HepG2 (cell line): ENCODE data around the gene AFAP1. TPM values are rescaled to one million over a fixed set of nuclear protein-coding genes. Genes with fewer than 3 reads are reported as not detected.

Experiments
- ATAC-seq: fragments of 200-7000 bp; cut with Tn5 transposase; 3 replicates; pipeline ENCODE4 v1.9.1; 2020; ENCODE audit warnings: mild to moderate bottlenecking, moderate library complexity
- BruUV-seq: library from RNA; stranded (reverse); fragments of 400-500 nt; replicated peaks from 2 replicates; lab custom pipeline; 2021; lab: Mats Ljungman, UMichigan
- CTCF ChIA-PET: fragments of 300-600 bp; formaldehyde crosslinking; extraction: SDS; loops from one replicate; lab custom pipeline; 2021; ENCODE audit warnings: low total read pairs, inconsistent platforms, low intra/inter-chr PET ratio; lab: Yijun Ruan, JAX
- POLR2A ChIA-PET: fragments of 350-600 bp; sonication (Branson Sonifier 250); formaldehyde crosslinking; loops from one replicate; lab custom pipeline; 2020; ENCODE audit warnings: antibody characterized with exemption, inconsistent platforms; lab: Yijun Ruan, JAX
- DNase-seq: peaks from one replicate; pipeline ENCODE4 v3.0.0-alpha.2; 2015; ENCODE audit warnings: low spot score
- FAIRE-seq: peaks from 3 replicates; lab custom pipeline; 2011; peaks lifted over from hg19 to GRCh38; lab: Jason Lieb, UNC
- H2AFZ ChIP-seq: one replicate; pipeline ENCODE4 v1.6.1; 2011; ENCODE audit warnings: low read length, inconsistent platforms
- H3K27ac ChIP-seq: fragments of 300-600 bp; 3 replicates; pipeline ENCODE4 v1.8.0; 2011; ENCODE audit warnings: mixed run types, mild to moderate bottlenecking, mixed read lengths, low read length, inconsistent platforms; ENCODE audit not compliant: insufficient read depth; ENCODE audit errors: extremely low read length
- H3K27me3 ChIP-seq, 2 experiments: fragments of 200-600 bp in 1 of 2; 2 replicates in 1 of 2; 3 replicates in 1 of 2; pipeline versions ENCODE4 v1.6.0 to v1.8.0; 2011; ENCODE audit warnings: low read length in 2 of 2, mild to moderate bottlenecking in 2 of 2, moderate library complexity in 2 of 2, inconsistent platforms in 1 of 2; ENCODE audit not compliant: insufficient read depth in 2 of 2, control insufficient read depth in 1 of 2
- H3K36me3 ChIP-seq, 2 experiments: fragments of 200-600 bp in 1 of 2; replicated peaks in 1 of 2; 2 replicates in 1 of 2; 3 replicates in 1 of 2; pipeline versions ENCODE4 v1.5.1 to v1.8.0; 2011; ENCODE audit warnings: low read length in 2 of 2, inconsistent platforms in 1 of 2; ENCODE audit not compliant: insufficient read depth in 2 of 2, control insufficient read depth in 1 of 2
- H3K4me1 ChIP-seq: 2 replicates; pipeline ENCODE4 v1.5.1; 2012; ENCODE audit warnings: low read length, inconsistent platforms; ENCODE audit not compliant: insufficient read depth
- H3K4me2 ChIP-seq: 2 replicates; pipeline ENCODE4 v1.6.0; 2011; ENCODE audit warnings: low read depth, low read length, inconsistent platforms
- H3K4me3 ChIP-seq, 3 experiments: fragments of 200-600 bp in 1 of 3; sonication (generic), shearing (Covaris generic) in 1 of 3; replicated peaks in 1 of 3; 2 replicates each; pipeline ENCODE4 v1.5.1; 2011 to 2016; ENCODE audit warnings: low read length in 3 of 3, inconsistent platforms in 2 of 3, low read depth in 2 of 3, mild to moderate bottlenecking in 2 of 3, control low read depth in 1 of 3, mixed read lengths in 1 of 3; ENCODE audit not compliant: insufficient read depth in 1 of 3
- H3K79me2 ChIP-seq: one replicate; pipeline ENCODE4 v1.6.1; 2011; ENCODE audit warnings: low read length, inconsistent platforms; ENCODE audit not compliant: insufficient read depth
- H3K9ac ChIP-seq: 2 replicates; pipeline ENCODE4 v1.6.0; 2011; ENCODE audit warnings: mild to moderate bottlenecking, low read depth, low read length, inconsistent platforms; ENCODE audit not compliant: insufficient read depth
- H3K9me3 ChIP-seq: 2 replicates; pipeline ENCODE4 v1.5.1; 2012; ENCODE audit warnings: mild to moderate bottlenecking, low read length
- H4K20me1 ChIP-seq: 2 replicates; pipeline ENCODE4 v1.6.0; 2011; ENCODE audit warnings: inconsistent platforms, mild to moderate bottlenecking, low read length, moderate library complexity; ENCODE audit not compliant: insufficient read depth
- CBX2 ChIP-seq, 2 experiments: fragments of 200-600 bp in 1 of 2; sonication (generic); formaldehyde crosslinking in 1 of 2; IDR thresholded peaks; 2 replicates each; pipeline versions ENCODE4 v1.7.0 to v1.8.1; 2018 to 2022; ENCODE audit warnings: low read depth in 2 of 2, low read length in 1 of 2, mild to moderate bottlenecking in 1 of 2, missing genetic modification reagents in 1 of 2
- GMEB1 ChIP-seq: sonication (generic); formaldehyde crosslinking; IDR thresholded peaks from 2 replicates; pipeline ENCODE4 v1.5.1; 2020; ENCODE audit warnings: missing genetic modification reagents, mild to moderate bottlenecking, borderline replicate concordance
- KLF15 ChIP-seq: sonication (generic); formaldehyde crosslinking; IDR thresholded peaks from 2 replicates; pipeline ENCODE4 v1.8.1; 2023; ENCODE audit warnings: borderline replicate concordance, mild to moderate bottlenecking, inconsistent platforms, missing genetic modification reagents, mixed read lengths
- RNF219 ChIP-seq: sonication (generic); formaldehyde crosslinking; IDR thresholded peaks from 2 replicates; pipeline ENCODE4 v1.5.0; 2020; ENCODE audit warnings: mild to moderate bottlenecking, missing genetic modification reagents
- WGBS: methylation state at CpG from one replicate; pipeline ENCODE4 v1.1.6; 2017; ENCODE audit warnings: low lambda C conversion rate; 5-methylcytosine and 5-hydroxymethylcytosine counted together
- in situ Hi-C: cut with HindIII; loops from 2 replicates; pipeline ENCODE4 v1.10.0; 2017; ENCODE audit warnings: low pct_unique_long_range_greater_than_20kb; ENCODE audit not compliant: extremely low pct_ligation_motif_present
- intact Hi-C: fragments of 100-400 bp; cut with micrococcal nuclease; formaldehyde crosslinking; loops from one replicate; pipeline ENCODE4 v1.10.0; 2022; ENCODE audit not compliant: unreplicated experiment
- polyA plus RNA-seq, 8 experiments: library from polyadenylated mRNA; depleted of rRNA in 3 of 8; stranded (reverse) in 7 of 8; unstranded in 1 of 8; fragments of >200 nt; fragmentation: Illumina TruSeq in 4 of 8; extraction: Trizol in 4 of 8; gene quantifications; 2 replicates each; pipeline versions ENCODE4 v1.2.1 to v1.2.3, GENCODE V29; 2011 to 2016; ENCODE audit warnings: low read depth in 4 of 8, missing spikeins in 1 of 8, mixed read lengths in 1 of 8; ENCODE audit not compliant: insufficient read depth in 1 of 8
- total RNA-seq, 5 experiments: library from RNA; depleted of rRNA; stranded (reverse); fragments of >200 nt; fragmentation: Illumina TruSeq; extraction: Trizol; gene quantifications; 2 replicates each; pipeline ENCODE4 v1.2.3, GENCODE V29; 2016; ENCODE audit warnings: low read depth in 1 of 5

The AFAP1 gene
- total and polyA plus RNA-seq, 2 of the 13 experiments (the other 11 are each of a cell fraction or from before 2014, with no cell fraction given): 2.5 TPM

GRCh38 chr4:7828011-7828720, 111.5 kb downstream of the AFAP1 start:
- POLR2A ChIA-PET: interaction anchor here (0.8 kb wide), 1 partner anchor 23 kb away, joined by 3 read pairs; no protein-coding TSS in a partner anchor
- no peak overlapping the region for H3K27ac ChIP-seq
- no peak overlapping the region for H2AFZ ChIP-seq
- ATAC-seq: no peak
- intact Hi-C loops: no loop called here
- no peak overlapping the region for H3K4me2 ChIP-seq
- no peaks in the 10 kb centered on the region for H4K20me1 ChIP-seq
- H3K4me3 ChIP-seq: no peak overlapping the region
- H3K27me3 ChIP-seq: no peaks in the 10 kb centered on the region
- no TSS peak for BruUV-seq
- TF ChIP-seq RNF219 (no peak), GMEB1 (CRISPR knock-in tag) (no peak), CBX2 (IDR thresholded peaks at IDR 0.05; ENCODE audit: low read depth, low read length) (no peak), CBX2 (CRISPR knock-in tag; IDR thresholded peaks at IDR 0.05; ENCODE audit: low read depth) (no peak), KLF15 (CRISPR knock-in tag) (no peak)
- TF ChIP-seq, all 625 proteins: peak for 0
- in situ Hi-C loops: no loop called here
- no peaks in the 10 kb centered on the region for H3K79me2 ChIP-seq
- peaks cover 0 to 2% of the 10 kb centered on the region in 2 experiments; a peak in 3 of 5 replicates for H3K36me3 ChIP-seq
- FAIRE-seq (no peak), DNase-seq (no peak)
- no peak overlapping the region for H3K9ac ChIP-seq
- 93% methylated on average over 13 of the region's 13 CpGs for WGBS
- CTCF ChIA-PET: no interaction called here
- no peaks in the 10 kb centered on the region for H3K9me3 ChIP-seq
- H3K4me1 ChIP-seq: peaks cover 20% of the 10 kb centered on the region
